PFSK-1 (cell line): ENCODE data around the gene MPND.
A peak's percentile ranks its signal among the peaks of the same experiment; 100 is the strongest.

Source experiments
- FOXP2 ChIP-seq: optimal IDR thresholded peaks from 2 replicates; pipeline ENCODE3; 2011; ENCODE audit warnings: borderline replicate concordance, control low read depth, inconsistent platforms; ENCODE audit not compliant: insufficient read depth; ENCODE audit errors: extremely low read length, extremely low read depth
- POLR2AphosphoS5 ChIP-seq: IDR thresholded peaks from 2 replicates; pipeline ENCODE4 v1.6.1; 2012; ENCODE audit warnings: low read depth, mild to moderate bottlenecking, control low read depth, low read length, moderate library complexity
- SIN3A ChIP-seq: IDR thresholded peaks from 2 replicates; pipeline ENCODE4 v1.6.1; 2012; ENCODE audit warnings: mild to moderate bottlenecking, low read length, moderate library complexity, borderline replicate concordance; ENCODE audit not compliant: insufficient read depth
- TAF1 ChIP-seq: IDR thresholded peaks from 2 replicates; pipeline ENCODE4 v1.6.1; 2012; ENCODE audit warnings: low read length, control low read depth, borderline replicate concordance; ENCODE audit not compliant: insufficient read depth
- TF ChIP-seq, protein P1 (sequence below), 2 experiments: IDR thresholded peaks; 2 replicates each; pipeline versions ENCODE4 v1.6.1 to v1.8.0; 2011 to 2012; ENCODE audit warnings: low read depth in 2 of 2, low read length in 2 of 2, control low read depth in 1 of 2, inconsistent platforms in 1 of 2, mild to moderate bottlenecking in 1 of 2, moderate library complexity in 1 of 2; ENCODE audit not compliant: insufficient read depth in 1 of 2

The MPND gene

GRCh38 chr19:4367781-4368127, 24.4 kb downstream of the MPND start:
- no peak for TF ChIP-seq SIN3A
- TF ChIP-seq FOXP2: no peak
- TF ChIP-seq, protein P1, sequence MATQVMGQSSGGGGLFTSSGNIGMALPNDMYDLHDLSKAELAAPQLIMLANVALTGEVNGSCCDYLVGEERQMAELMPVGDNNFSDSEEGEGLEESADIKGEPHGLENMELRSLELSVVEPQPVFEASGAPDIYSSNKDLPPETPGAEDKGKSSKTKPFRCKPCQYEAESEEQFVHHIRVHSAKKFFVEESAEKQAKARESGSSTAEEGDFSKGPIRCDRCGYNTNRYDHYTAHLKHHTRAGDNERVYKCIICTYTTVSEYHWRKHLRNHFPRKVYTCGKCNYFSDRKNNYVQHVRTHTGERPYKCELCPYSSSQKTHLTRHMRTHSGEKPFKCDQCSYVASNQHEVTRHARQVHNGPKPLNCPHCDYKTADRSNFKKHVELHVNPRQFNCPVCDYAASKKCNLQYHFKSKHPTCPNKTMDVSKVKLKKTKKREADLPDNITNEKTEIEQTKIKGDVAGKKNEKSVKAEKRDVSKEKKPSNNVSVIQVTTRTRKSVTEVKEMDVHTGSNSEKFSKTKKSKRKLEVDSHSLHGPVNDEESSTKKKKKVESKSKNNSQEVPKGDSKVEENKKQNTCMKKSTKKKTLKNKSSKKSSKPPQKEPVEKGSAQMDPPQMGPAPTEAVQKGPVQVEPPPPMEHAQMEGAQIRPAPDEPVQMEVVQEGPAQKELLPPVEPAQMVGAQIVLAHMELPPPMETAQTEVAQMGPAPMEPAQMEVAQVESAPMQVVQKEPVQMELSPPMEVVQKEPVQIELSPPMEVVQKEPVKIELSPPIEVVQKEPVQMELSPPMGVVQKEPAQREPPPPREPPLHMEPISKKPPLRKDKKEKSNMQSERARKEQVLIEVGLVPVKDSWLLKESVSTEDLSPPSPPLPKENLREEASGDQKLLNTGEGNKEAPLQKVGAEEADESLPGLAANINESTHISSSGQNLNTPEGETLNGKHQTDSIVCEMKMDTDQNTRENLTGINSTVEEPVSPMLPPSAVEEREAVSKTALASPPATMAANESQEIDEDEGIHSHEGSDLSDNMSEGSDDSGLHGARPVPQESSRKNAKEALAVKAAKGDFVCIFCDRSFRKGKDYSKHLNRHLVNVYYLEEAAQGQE (IDR thresholded peaks at IDR 0.05; ENCODE audit: insufficient read depth in 1 of 2, low read depth in 2 of 2, low read length in 2 of 2): no peak
- TF ChIP-seq TAF1: no peak
- no peak for TF ChIP-seq POLR2AphosphoS5

DNA sequence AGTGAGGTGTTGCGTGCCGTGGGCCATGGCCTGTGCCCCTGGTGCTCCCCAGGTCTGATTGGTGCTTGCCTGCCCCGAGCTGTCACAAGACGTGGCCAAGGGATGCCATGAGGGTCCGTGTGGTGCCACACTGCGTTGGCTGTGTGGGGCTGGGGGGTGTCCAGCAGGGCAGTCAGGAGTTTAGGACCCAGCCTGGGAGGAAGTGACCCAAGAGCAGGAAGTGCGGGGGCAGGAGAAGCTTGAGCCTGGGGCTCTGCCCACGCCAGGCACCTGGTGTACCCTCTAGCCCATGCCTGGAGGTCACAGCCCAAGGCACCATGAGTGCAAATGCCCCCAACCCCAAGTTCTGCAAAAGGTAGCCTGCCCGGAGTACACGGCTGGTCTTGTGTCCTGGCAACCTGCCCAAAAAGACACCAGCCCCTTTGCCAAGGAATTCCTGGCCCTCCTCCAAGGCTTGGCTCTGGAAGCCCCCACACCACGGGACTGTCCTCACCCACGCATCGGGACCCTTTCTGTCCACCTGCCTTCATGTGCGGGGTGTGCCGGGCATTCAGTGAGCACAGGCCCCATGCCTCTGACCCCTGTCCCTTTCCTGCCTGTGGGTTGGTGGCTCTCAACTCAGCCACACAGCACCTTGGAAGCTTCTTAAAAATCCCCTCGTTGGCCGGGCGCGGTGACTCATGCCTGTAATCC, 24.9 kb downstream of the MPND start:
- TF ChIP-seq POLR2AphosphoS5: no peak
- peak; percentile 35 for TF ChIP-seq FOXP2

DNA sequence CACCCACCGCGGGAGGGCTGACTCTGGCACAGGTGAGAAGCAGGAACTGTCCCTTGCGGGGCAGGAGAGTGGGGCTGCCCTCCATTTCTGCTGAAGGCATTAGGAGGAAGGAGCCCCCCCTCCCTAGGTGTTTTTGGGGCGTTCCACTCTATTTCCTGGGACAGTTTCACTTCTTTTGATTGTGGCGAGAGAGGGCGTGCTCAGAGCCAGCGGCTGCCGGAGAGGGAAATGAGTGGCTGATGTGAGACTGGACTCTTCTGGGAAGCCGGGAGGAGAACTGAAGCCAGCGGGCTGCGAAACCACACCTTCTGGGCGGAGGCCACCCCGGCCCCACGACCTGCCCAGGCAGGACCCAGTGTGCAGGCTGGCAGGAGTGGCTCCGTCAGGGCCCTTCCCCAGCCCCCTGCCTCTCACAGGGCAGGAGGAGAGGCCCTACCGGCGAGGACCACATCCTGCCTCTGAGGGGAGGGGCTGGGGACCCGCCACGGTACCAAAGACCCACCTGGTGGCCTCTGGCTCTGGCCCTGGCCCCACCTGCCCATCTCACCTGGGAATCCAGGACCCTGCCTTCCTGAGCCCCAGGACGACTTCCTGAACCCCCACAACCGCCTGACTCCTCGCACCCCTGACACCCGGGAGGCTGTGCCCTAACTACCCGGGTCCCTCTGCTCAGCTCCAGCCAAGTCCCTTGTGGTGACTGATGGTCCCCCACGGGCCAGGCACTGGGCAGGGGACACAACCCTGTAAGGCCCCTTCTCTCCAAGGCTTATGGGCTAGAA, 25.9 kb downstream of the MPND start:
- no peak for TF ChIP-seq POLR2AphosphoS5
- TF ChIP-seq, protein P1 (IDR thresholded peaks at IDR 0.05; ENCODE audit: insufficient read depth in 1 of 2, low read depth in 2 of 2, low read length in 2 of 2): no peak
- no peak for TF ChIP-seq TAF1
- TF ChIP-seq SIN3A: no peak
- no peak for TF ChIP-seq FOXP2

GRCh38 chr19:4369888-4370260, 26.5 kb downstream of the MPND start:
- TF ChIP-seq POLR2AphosphoS5 (no peak), FOXP2 (peak; percentile 45)

DNA sequence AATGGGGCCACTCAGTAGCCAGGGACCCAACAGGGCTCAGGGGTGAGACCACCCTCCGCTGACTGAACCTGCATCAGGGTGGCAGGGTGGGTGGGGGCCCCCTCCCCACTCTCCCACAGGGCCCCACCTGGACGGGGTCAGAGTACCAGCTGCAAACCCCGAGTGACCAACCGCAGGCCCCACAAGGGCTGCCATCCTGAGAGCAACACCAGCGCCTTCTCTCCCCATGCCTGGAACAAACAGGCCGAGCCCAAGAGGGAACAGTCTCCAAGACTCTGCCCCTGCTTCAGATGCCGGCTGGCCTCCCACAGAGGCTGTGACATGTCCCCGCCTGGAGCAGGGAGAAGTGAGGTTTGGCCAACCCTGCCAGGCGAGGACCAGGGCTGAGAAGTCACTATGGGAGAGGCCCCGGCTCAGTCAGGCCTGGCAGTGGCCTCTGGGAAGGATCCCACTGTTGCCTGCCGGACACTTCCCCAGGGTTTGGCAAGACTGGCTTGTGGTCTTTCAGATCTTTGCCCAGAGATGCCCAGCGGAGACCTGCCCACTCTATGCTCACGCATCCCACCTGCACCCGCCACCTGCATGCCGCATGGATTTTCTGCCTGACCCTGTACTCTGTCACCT, 27.2 kb downstream of the MPND start:
- TF ChIP-seq, protein P1 (IDR thresholded peaks at IDR 0.05; ENCODE audit: insufficient read depth in 1 of 2, low read depth in 2 of 2, low read length in 2 of 2): no peak
- TF ChIP-seq POLR2AphosphoS5 (no peak), SIN3A (no peak), TAF1 (no peak)

GRCh38 chr19:4371247-4372164, 28.1 kb downstream of the MPND start:
- TF ChIP-seq FOXP2: no peak
- TF ChIP-seq POLR2AphosphoS5: no peak
- TF ChIP-seq, protein P1 (IDR thresholded peaks at IDR 0.05; ENCODE audit: insufficient read depth in 1 of 2, low read depth in 2 of 2, low read length in 2 of 2): no peak
- no peak for TF ChIP-seq TAF1
- no peak for TF ChIP-seq SIN3A
